Measurements from ENCODE around the gene ATG4B. TPM values are rescaled to one million over a fixed set of nuclear protein-coding genes. Genes with fewer than 3 reads are reported as not detected.

Gene ATG4B
- total and polyA plus RNA-seq, 2 donors (not counting 3 experiments of a cell fraction or from before 2014, with no cell fraction given): 83.6 to 113 TPM

GRCh38 chr2:241635756-241636155 is 1.7 kb upstream of the ATG4B start:
- Histone ChIP-seq H3K9me1 (replicated peaks; ENCODE audit: control insufficient read depth, extremely low read depth, insufficient read depth, low read length) (no peaks in the 10 kb centered on the region), H4K20me1 (replicated peaks; ENCODE audit: control insufficient read depth, extremely low read depth, insufficient read depth, low read length) (peaks cover 2% of the 10 kb centered on the region), H3K36me3 (ENCODE audit: control insufficient read depth in 2 of 2, extremely low read depth in 1 of 2, insufficient read depth in 2 of 2, low read length in 2 of 2) (peaks cover 9 to 20% of the 10 kb centered on the region in 2 experiments), H3K9me3 (replicated peaks; ENCODE audit: control insufficient read depth, insufficient read depth, low read length) (no peaks in the 10 kb centered on the region), H3K4me3 (replicated peaks in 1 of 3; ENCODE audit: insufficient read depth in 1 of 3, low read depth in 1 of 3, low read length in 3 of 3) (peak overlapping the region; percentile 15 to 99 (median 74)), H2AFZ (ENCODE audit: low read depth, low read length) (peak overlapping the region; percentile 45), H3K27ac (ENCODE audit: insufficient read depth, low read depth, low read length) (peak overlapping the region; percentile 15), H3K27me3 (ENCODE audit: control insufficient read depth in 2 of 2, insufficient read depth in 2 of 2, low read length in 2 of 2) (no peaks in the 10 kb centered on the region), H3K9ac (replicated peaks; ENCODE audit: extremely low read depth, insufficient read depth, low read length) (peak overlapping the region; percentile 47), H3K4me2 (ENCODE audit: insufficient read depth, low read length) (peak overlapping the region; percentile 81), H3K79me2 (ENCODE audit: control insufficient read depth, insufficient read depth, low read length) (peaks cover 70% of the 10 kb centered on the region), H3K4me1 (ENCODE audit: control insufficient read depth, extremely low read depth, insufficient read depth, low read length) (peaks cover 12% of the 10 kb centered on the region)
- BruUV-seq (replicated peaks): TSS peak; percentile 14
- POLR2A ChIA-PET: no interaction called here
- DNase-seq (ENCODE audit: low read depth, low spot score) (no peak), FAIRE-seq (no peak)
- CTCF ChIA-PET: interaction anchor here (0.6 to 1.1 kb wide), 2 partner anchors 13 to 208 kb away, joined by 3 read pairs; no protein-coding TSS in a partner anchor
- intact Hi-C loops (cut with micrococcal nuclease): loop anchor here (1.0 to 5.0 kb wide), 3 partner anchors 51 to 638 kb away; partner anchors contain the start of genes DTYMK and SNED1
- dilution Hi-C loops (cut with MboI; ENCODE audit: extremely low pct_ligation_motif_present, low sequenced_read_pairs): no loop called here
- TF ChIP-seq FOS (IDR thresholded peaks at IDR 0.05; ENCODE audit: borderline replicate concordance, insufficient read depth, low read length) (no peak), GATA2 (IDR thresholded peaks at IDR 0.05; ENCODE audit: insufficient read depth, insufficient read length, low read depth, low read length) (no peak), MYC (IDR thresholded peaks at IDR 0.05; ENCODE audit: low read depth, low read length) (no peak)

GRCh38 chr2:241636182-241637017 is 1.1 kb upstream of the ATG4B start:
- Histone ChIP-seq H3K4me1 (ENCODE audit: control insufficient read depth, extremely low read depth, insufficient read depth, low read length) (peaks cover 12% of the 10 kb centered on the region), H3K27me3 (ENCODE audit: control insufficient read depth in 2 of 2, insufficient read depth in 2 of 2, low read length in 2 of 2) (no peaks in the 10 kb centered on the region), H3K27ac (ENCODE audit: insufficient read depth, low read depth, low read length) (peak overlapping the region; percentile 15), H4K20me1 (replicated peaks; ENCODE audit: control insufficient read depth, extremely low read depth, insufficient read depth, low read length) (peaks cover 2% of the 10 kb centered on the region), H2AFZ (ENCODE audit: low read depth, low read length) (peak overlapping the region; percentile 67), H3K9me3 (replicated peaks; ENCODE audit: control insufficient read depth, insufficient read depth, low read length) (no peaks in the 10 kb centered on the region), H3K79me2 (ENCODE audit: control insufficient read depth, insufficient read depth, low read length) (peaks cover 71% of the 10 kb centered on the region), H3K9me1 (replicated peaks; ENCODE audit: control insufficient read depth, extremely low read depth, insufficient read depth, low read length) (no peaks in the 10 kb centered on the region), H3K36me3 (ENCODE audit: control insufficient read depth in 2 of 2, extremely low read depth in 1 of 2, insufficient read depth in 2 of 2, low read length in 2 of 2) (peaks cover 9 to 20% of the 10 kb centered on the region in 2 experiments), H3K4me2 (ENCODE audit: insufficient read depth, low read length) (peak overlapping the region; percentile 81), H3K9ac (replicated peaks; ENCODE audit: extremely low read depth, insufficient read depth, low read length) (peak overlapping the region; percentile 47), H3K4me3 (replicated peaks in 1 of 3; ENCODE audit: insufficient read depth in 1 of 3, low read depth in 1 of 3, low read length in 3 of 3) (peak overlapping the region; percentile 15 to 99 (median 74))
- no TSS peak for BruUV-seq (replicated peaks)
- CTCF ChIA-PET: interaction anchor here (1.1 kb wide), 1 partner anchor 12 kb away, joined by 3 read pairs; no protein-coding TSS in a partner anchor
- intact Hi-C loops (cut with micrococcal nuclease) (loop anchor here (1.0 to 5.0 kb wide), 8 partner anchors 26 to 639 kb away; partner anchors contain the start of genes DTYMK, FARP2, HDLBP and SEPTIN2), dilution Hi-C loops (cut with MboI; ENCODE audit: extremely low pct_ligation_motif_present, low sequenced_read_pairs) (no loop called here)
- FAIRE-seq (peak; percentile 63), DNase-seq (ENCODE audit: low read depth, low spot score) (peak; percentile 57)
- POLR2A ChIA-PET: no interaction called here
- TF ChIP-seq FOS (IDR thresholded peaks at IDR 0.05; ENCODE audit: borderline replicate concordance, insufficient read depth, low read length) (no peak), JUN (IDR thresholded peaks at IDR 0.05; ENCODE audit: borderline replicate concordance, insufficient read depth, insufficient read length, low read depth) (no peak), POLR2AphosphoS5 (IDR thresholded peaks at IDR 0.05; ENCODE audit: insufficient read depth, low read depth, low read length) (no peak)
